HG02840 (cell line): Measurements from ENCODE around the gene ZSCAN29.

Experiments used
- ATAC-seq: cut with Tn5 transposase; IDR thresholded peaks from one replicate; pipeline ENCODE4 v1.9.1; 2021; ENCODE audit warnings: mild to moderate bottlenecking, moderate library complexity, moderate number of reproducible peaks; ENCODE audit not compliant: unreplicated experiment, low FRiP score

Gene ZSCAN29

DNA sequence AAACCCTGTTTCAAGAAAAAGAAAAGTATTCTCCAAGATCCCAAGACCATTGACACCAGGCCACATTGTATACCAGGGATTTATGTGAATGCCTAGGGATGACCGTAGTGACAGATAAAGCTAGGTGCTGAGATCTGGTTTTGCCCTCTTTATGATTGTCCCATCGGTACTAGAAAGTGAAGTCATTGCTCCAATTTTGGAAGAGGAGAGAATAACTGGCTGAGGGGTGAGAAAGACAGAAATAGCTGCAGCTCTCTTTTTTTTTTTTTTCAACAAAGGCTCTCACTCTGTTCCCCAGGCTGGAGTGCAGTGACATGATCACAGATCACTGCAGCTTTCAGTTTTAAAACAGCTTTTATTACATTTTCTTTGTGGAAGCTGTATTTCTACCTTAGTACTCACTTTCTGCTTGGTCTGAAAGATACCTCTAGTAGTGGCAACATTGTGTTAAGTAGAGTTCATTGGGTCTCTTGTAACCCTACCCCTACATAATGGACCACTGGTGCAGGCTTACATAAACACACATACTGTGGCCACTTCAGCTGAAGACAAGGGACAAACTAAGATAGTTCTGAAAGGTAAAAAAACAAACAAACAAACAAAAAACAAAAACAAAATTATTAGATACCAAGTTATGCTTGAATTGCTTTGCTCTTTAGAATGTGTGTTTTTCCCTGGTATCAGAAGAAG lies 18.0 kb downstream of the ZSCAN29 start:
- ATAC-seq: no peak

DNA sequence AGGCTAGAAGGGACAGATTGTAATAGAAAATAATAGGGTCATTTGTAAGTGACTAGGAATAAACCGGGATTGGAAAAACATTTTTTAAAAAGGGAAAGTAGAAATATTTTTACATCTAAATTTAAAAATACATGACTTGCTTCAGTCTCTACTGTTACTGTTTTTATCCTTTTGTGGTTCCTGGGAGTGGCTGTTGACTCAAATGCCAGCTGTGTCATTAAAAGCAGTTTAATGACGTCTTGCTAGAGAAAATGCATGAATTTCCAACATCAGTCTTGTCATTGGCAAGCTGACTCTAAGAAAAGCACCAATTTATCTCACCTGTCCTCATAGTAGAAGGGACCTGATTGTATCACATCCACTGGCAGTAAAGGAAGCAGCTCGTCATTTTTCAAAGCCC lies 23.7 kb downstream of the ZSCAN29 start:
- ATAC-seq: no peak

DNA sequence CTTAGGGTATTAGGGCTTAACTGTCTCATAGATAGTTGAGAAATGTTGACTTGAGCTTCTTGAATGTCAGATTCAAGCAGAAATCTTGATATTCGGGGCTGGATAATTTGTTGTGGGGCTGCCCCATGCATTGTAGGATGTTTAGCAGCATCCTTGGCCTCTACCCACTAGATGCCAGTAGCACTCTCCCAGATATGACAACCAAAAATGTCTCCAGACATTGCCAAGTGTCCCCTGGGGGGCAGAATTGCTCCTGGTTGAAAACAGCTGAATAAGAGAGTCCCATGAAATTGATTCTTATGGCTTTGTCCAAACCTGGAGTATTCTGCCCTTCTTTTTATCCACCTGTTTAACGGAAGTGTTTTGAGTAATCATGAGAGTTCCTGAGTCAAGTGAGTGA lies 24.5 kb downstream of the ZSCAN29 start:
- no peak for ATAC-seq

DNA sequence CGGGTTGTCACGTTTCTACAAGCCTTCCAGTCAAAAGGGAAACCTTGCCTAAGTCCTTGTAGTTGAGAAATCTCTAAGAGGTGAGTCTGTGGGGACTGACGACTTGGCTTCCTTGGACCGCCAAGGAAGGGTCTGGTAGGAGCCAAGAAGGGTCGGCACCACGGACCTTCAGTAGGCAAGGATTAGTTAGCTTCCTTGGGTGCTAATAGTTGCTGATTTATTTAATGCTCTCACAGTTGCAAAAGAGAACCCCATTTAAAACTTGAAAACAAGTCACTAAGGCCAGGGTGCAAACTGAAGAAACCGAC lies 40.1 kb downstream of the ZSCAN29 start:
- ATAC-seq: no peak

DNA sequence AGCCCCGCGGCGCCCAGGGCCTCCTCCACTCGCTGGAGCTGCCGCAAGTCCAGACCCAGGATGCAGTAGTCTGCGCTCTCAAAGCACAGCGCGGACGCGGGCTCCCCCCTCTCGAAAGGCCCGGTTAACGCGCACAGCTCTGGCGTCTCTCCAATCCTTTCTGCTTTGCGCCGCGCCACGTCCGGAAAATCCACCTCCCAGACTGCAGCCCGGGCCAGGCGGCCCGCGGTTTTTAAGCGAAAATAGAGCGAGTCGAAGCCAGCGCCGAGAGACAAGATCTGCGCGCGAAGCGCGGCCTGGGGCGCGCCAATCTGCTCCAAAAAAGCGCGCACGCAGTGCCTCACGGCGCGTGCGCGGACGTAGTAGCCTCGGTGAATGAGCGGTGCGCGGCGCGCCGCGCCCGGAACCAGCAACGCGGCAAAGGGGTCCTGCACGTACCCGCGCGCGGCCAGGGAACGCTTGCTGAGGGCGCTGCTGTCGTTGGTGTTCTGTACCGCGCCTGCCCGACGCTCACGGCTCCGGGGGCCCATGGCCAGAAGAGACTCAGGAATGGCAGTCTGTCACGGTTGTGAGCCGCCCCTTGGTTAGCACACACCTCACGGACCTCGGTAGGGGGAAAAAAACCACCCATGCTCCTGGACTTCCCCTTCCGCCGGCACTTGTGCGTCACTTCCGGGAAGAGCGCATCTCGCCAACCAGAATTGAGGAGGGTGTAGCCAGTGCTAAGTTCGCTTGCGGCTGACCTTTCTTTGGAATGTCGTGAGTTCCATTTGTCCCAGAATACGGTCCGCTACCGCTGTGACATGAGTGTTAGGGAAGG lies 40.7 kb downstream of the ZSCAN29 start, which contains the start of gene LCMT2:
Gene LCMT2, minus strand, starts transcription at position 614 of the 820 bp plus-strand sequence. Its CDS starts 84 bp downstream, at position 530.
- peak; percentile 84 for ATAC-seq

DNA sequence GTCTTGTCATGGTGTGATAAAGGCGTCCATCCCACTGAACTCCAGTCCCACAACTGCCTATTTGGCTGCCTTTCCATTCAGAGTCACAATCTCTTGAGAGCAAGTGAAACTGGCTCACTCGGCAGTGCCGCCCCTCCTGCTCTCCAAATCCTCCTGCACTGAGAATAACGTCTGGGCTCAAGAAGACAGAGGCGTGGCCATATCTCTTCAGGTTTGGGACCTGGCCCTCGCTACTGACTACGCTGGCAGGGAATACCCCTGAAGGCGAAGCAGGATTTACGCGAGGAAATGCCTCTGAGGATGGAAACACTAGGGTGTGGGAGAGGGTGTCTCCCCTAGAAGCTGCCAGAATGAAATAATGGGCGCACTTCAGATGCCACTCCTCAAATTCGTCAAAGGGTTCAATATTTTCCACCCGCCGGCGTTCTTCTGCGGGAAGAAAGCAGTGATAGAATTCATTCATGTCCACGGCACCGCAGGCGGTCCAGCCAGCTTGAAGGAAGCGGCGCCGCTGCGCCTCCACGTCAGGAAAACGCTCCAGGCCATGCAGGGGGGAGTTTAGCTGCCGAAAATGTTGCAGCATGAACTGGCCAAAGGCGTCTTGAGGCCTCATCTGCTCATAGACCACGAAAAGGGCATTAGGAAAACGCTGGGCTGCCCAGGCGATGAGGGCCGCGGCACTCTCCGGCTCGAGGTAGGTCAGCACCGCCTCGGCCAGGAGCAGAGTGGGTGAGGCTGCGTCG lies 41.5 kb downstream of the ZSCAN29 start:
- no peak for ATAC-seq

DNA sequence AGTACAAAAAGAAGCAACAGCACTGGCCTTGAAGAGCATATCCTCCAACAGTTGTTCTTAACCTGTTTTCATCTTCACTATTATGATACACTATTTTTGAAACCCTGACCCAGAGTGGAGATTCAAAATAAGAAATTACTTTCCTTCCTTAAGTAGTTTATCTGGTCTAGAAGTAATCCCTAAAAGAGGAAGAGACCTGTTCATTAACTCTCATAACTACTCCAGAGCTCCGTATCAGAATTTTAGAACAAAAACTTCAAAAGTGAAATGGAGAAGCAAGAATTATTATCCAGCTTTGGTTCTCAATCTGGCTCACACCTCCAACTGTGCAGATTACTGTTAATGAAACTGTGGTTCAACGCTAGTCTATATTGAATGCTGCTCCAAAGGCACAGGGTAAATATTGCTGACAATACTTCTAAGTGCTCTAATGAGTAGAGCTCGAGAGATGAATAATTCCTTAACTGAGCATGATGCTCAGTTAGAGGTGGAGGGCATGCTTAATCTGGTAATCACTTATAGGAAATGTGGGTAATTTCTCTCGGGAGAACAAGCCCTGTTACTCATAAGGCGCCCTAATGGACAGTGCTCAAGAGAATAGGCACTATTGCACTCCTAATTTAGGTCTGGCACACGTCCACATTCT lies 45.7 kb downstream of the ZSCAN29 start:
- no peak for ATAC-seq

DNA sequence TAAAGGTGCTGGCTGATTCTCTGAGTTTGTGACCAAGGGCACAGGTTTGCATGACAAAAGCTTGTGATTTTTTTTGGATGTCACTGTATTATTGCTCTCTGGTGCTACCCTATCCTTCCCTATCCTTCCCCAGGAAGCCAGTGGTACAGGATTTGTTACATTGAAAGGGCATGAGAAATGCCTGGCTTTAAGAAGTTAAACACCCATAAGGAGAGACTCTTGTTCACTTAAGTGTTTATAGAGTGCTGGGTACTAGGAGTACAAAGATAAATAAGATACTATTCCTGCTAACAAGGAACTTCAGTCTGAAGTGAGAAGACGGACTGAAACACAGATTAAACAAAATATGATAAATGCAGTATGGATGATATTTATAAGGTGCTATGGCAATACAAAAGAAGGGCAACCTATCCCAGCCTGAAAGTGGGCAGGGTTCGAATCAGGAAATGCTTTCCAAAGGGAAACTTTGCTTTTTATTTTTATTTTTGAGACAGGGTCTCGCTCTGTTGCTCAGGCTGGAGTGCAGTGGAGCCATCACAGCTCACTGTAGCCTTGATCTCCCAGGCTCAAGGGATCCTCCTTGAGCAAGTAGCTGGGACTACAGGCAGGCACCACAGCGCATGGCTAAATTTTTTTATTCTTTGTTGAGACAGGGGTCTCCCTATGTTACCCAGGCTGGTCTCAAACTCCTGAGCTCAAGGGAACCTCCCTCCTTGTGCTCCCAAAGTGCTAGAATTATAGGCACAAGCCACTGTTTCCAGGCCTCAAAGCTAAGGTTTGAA lies 51.7 kb downstream of the ZSCAN29 start:
- ATAC-seq: no peak

DNA sequence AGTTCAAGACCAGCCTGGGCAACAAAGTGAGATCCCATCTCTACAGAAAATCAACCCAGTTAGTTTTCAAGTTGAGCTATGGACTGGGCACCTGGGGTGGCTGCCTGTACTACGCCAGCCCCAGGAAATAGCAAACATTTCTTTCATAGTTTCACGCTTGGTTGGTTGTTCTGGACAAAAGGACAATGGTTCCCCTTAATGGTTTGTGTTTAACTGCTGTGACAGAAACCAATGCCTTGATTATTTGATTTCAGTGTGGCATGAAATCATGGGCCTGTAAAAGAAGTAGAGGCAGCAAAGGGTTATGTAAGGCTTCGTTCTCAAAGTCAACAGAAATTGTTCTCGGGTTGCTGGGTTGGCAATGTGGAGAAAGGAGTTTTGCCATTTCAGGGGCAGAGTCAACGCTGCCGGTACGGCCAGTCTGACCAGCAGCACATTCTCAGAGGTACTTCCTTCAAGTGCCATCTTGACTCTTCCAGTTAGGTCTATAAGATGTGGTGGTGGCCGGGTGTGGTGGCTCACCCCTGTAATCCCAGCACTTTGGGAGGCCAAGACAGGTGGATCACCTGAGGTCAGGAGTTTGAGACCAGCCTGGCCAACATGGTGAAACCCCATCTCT lies 53.2 kb downstream of the ZSCAN29 start:
- no peak for ATAC-seq

DNA sequence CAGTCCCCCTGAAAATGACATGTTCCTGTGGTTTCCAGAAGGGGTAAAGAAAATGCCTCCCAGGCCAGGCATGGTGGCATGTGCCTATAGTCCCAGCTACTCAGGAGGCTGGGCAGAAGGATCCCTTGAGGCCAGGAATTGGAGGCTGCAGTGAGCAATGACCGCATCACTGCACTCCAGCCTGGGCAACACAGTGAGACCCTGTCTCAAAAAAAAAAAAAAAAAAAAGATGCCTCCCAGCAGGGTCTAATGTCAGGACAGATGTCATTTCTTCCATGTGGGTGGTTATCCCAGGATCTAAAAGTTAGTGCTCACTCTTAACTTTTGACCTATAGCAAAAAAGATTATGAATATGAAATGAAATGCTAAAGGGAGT lies 53.9 kb downstream of the ZSCAN29 start:
- no peak for ATAC-seq

DNA sequence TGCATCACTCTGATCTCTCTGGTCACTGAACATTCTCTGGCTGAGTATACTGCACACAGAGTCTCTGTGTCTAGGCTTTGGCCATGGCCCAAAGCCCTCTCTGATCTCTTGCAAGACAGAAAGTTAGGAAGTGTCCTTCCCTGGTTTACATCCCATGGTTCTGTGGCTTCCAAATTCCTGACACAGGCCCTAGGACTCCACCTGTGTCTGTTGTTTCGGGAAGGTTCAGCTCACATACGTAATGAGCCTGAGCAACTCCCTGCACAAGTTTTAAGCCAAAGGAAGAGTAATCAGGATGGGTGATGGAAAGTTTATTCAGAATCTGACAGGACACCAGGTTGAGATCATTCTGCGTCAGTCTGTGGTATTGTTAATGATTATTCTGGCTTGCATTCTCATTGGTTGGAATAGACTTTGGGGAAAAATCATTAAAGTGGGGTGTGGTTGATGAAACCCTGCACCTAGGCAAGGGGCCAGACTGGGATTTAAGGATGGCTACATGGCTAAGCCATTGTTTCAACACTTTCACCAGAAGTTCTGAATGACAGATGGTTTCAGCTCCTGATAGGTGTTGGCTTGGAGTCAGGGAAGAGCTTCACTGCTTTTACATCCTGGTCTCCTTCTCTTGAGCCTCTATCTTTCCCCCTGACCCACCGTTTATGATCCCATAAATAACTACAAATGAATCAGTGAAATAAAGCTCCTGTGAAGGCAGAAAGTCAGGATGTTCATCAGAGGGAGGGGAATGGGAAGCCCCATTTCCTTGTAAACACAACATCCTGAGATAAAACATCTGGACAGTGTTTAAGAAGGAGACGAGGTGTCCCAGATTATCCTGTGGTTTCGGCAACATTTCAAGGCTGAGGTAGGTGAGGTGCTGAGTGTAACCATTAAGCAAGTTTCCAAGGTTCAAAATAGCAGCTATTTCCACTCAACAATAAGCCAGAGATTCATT lies 54.5 kb downstream of the ZSCAN29 start:
- ATAC-seq: no peak

DNA sequence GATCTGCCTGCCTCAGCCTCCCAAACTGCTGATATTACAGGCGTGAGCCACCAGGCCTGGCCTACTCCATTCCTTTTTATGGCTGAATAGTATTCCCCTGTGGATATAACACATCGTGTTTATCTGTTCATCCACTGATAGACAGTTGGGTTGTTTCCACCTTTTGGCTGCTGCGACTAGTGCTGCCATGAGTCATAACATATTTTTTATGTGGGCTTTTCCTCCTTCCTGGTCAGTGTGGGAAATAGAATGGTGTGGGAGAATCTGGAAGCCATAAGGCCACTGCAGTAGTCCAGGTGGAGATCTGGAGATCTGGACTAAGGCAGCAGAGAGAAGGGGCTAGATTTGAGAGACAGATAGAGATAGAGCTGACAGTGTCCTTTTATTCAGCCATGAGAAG lies 56.7 kb downstream of the ZSCAN29 start:
- ATAC-seq: no peak

DNA sequence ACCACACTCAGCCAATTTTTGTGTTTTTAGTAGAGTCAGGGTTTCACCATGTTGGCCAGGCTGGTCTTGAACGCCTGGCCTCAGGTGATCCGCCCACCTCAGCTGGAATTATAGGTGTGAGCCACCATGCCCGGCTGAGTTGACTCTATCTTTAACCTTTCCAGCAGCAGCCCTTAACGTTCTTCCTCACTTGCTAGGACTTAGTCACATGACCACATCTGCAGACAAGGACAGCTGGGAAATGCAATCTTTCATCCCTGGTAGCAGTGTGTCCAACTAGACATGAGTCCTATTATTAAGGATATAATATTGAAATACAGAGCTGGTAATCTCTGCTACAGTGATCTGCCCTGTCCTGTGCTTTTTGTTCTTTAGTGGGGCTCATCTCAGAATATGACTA lies 58.5 kb downstream of the ZSCAN29 start:
- ATAC-seq: no peak
